A549 treated with Hydrocortisone at 1 μM for 4 hours (cell line): Measurements from ENCODE around the gene NPC1L1. TPM values are rescaled to one million over a fixed set of nuclear protein-coding genes. Genes with fewer than 3 reads are reported as not detected.

Source experiments
- total RNA-seq: library from RNA; stranded (reverse); fragments of 200-300 nt; extraction: Qiagen RNA extraction; gene quantifications from 5 replicates; pipeline ENCODE4 v1.2.3, GENCODE V29; 2022

The NPC1L1 gene, protein sequence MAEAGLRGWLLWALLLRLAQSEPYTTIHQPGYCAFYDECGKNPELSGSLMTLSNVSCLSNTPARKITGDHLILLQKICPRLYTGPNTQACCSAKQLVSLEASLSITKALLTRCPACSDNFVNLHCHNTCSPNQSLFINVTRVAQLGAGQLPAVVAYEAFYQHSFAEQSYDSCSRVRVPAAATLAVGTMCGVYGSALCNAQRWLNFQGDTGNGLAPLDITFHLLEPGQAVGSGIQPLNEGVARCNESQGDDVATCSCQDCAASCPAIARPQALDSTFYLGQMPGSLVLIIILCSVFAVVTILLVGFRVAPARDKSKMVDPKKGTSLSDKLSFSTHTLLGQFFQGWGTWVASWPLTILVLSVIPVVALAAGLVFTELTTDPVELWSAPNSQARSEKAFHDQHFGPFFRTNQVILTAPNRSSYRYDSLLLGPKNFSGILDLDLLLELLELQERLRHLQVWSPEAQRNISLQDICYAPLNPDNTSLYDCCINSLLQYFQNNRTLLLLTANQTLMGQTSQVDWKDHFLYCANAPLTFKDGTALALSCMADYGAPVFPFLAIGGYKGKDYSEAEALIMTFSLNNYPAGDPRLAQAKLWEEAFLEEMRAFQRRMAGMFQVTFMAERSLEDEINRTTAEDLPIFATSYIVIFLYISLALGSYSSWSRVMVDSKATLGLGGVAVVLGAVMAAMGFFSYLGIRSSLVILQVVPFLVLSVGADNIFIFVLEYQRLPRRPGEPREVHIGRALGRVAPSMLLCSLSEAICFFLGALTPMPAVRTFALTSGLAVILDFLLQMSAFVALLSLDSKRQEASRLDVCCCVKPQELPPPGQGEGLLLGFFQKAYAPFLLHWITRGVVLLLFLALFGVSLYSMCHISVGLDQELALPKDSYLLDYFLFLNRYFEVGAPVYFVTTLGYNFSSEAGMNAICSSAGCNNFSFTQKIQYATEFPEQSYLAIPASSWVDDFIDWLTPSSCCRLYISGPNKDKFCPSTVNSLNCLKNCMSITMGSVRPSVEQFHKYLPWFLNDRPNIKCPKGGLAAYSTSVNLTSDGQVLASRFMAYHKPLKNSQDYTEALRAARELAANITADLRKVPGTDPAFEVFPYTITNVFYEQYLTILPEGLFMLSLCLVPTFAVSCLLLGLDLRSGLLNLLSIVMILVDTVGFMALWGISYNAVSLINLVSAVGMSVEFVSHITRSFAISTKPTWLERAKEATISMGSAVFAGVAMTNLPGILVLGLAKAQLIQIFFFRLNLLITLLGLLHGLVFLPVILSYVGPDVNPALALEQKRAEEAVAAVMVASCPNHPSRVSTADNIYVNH (N-terminal part only)
- total RNA-seq, result 0.05 to 0.11 TPM (median 0.08 TPM) in 5 replicates

DNA sequence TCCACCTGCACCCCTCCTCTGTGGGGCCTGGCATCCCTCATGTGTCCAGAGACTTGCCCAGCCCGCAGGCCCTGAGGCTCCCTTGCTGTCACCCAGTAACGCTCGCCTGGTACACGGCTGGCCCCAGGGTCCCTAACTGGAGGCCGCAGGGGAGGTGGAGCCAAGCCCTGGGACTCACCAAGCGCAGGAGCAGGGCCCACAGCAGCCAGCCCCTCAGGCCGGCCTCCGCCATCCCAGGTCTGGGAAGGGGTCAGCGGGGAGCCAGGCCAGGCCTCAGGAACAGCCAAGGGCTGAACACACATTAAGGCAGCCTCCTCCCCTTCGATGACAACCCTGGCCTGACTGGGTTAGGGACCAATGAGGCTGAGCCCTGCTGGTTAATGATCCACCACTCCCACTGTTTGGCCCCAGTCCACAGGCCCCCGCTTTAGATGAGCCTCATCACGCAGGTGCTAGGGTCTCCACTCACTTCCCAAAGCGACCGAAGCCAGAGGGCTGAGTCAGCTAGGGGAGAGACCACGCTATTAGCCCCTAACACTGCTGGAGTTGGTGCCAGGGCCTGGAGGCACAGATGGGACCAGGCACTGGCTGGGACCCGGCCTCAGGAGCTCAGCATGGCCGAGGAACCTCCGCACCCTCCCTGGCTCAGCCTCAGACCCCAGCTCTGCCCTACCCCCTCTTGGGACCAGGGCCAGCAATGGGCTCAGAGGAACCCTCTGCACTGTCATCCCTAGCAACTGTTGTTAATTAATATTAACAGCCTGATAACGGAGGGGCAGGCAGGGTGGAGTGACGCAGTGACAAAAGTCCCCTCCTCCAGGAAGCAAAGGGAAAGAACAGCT is at the start of gene NPC1L1:
TSS of gene NPC1L1 (minus strand) at position 303 of the 842 bp plus-strand sequence. CDS start at position 232, 71 bp downstream.

DNA sequence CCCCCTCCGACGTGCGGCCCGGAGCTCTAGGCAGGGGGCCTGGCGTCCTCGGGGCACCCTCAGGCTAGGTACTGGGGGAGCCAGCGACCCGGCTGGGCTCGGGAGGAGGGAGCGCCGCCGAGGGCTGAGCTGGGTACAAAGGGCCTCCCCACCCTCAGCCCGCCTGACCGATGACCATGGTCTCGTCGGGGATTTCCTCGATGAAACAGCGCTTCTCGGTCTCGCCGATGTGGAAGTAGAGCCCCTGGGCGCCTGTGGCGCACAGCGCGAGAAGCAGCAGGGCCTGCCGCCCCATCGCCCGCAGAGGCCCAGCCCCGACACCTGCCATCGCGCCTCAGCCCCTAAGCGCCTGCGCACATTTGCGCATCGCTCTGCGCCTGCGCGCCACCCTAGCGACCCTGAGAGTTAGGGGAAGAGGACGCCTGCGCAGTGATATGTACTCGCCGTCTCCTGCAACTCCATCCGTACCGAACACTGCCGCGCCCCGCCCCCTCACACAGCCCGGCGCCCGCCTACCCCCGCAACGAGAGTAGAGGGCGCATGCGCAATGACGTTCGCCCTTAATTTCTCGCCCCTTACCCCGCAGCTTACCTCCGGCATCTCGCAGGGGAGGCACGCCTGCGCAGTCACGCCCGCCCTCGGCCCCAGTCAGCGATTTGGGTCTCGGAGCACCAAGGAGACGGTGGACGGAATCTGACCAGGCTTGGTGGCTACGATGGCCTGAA is 40.9 kb upstream of the NPC1L1 start, which contains the start of gene TMED4:
TSS of gene TMED4 (minus strand) at position 353 of the 725 bp plus-strand sequence. CDS start at position 328, 25 bp downstream.

DNA sequence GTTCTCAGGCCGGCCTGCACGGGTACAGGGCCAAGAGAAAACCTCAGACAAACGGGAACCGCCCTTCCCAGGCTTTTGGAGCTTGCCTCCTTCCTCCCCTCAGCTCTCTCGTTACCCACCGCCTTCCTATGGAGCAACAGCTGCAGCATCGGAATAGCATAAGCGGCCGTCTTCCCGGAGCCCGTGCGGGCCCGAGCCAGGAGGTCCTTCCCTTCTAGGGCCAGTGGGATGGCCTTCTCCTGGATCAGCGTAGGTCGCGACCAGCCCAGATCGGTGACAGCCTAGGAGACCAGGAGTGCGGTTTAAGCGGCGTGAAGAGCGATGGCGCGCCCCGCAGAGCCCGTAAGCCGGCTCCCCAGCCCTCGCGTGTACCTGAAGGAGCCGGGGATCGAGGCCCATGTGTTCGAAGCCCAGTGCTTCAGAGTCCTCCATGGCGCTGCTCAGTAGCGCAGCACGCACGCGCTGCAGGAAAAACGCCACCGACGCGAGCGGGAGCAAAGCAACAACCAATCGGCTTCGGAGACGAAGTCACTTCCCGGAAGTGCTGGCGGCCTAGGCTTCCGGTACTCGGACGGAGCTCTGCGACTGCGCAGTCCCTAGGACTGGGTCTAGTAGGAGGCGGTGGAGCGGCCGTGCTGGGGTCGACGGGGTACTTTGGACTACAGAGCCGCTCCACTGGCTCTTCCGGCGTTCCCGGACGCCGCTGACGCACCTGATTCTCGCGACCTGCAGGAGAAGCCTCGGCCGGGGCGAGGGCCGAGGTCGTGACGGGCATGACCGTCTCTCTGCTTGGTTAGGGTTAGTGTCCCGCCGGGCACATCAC is 32.5 kb upstream of the NPC1L1 start, which contains the start of gene DDX56:
TSS of gene DDX56 (minus strand) at position 445 of the 823 bp plus-strand sequence. CDS start at position 432, 13 bp downstream.

DNA sequence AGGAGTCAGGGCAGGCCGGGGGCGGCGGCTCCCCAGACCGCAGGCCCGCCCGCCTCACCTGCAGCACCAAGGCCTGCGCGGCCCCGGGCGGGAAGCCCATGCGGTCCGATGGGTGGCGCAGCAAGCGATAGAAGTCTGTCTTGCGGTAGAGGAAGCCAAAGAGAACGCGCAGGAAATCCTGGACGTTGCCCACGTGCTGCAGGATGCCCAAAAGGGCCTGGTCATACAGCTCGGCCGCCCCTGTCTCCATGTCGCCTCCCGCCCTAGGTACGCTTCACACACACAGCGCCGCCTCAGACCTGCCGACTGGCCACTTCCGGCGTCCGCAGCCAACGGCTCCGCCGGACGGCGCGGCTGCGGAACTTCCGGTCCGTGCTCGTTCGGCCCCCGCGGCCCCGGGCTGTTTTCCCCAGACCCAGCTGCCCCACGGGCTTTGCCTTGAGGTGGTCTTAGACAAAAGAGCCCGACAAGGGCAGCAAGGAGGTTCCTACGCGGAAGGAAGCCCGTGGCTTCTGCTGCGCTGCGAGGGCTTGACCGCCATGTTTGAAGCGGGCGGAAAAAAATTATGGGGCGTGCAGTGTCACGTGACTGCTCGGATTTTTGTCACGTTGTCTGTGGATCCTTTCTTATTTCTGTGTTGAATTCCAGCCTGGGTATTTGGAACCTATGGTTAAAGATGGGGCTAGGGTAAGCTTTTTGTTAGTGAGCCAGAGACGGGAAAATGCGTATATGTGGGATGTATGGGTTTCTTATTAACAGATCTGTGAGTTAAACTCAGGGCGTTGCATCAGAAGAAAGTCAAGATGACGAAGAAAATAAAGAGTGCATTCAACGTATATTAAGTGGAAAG is 50.6 kb downstream of the NPC1L1 start, which contains the start of gene NUDCD3:
TSS of gene NUDCD3 (minus strand) at position 308 of the 850 bp plus-strand sequence. CDS start at position 250, 58 bp downstream.

Other genes starting within 250 kb of the NPC1L1 start
- 0.12 to 0.32 TPM (median 0.28 TPM) in 5 replicates for gene CAMK2B, start 215.7 kb downstream of the NPC1L1 start, total RNA-seq
- 50.2 to 67.4 TPM (median 58.9 TPM) in 5 replicates for gene NUDCD3, start 50.7 kb downstream of the NPC1L1 start, total RNA-seq
- gene DDX56, start 32.6 kb upstream of the NPC1L1 start, total RNA-seq, result 110 to 138 TPM (median 117 TPM) in 5 replicates
- gene TMED4, start 40.9 kb upstream of the NPC1L1 start, total RNA-seq, result 46.5 to 53.4 TPM (median 51.8 TPM) in 5 replicates
- 26.4 to 36.1 TPM (median 29.9 TPM) in 5 replicates for gene OGDH, start 65.3 kb upstream of the NPC1L1 start, total RNA-seq
- gene ZMIZ2, start 207.5 kb upstream of the NPC1L1 start, total RNA-seq, result 25.6 to 31.6 TPM (median 29.0 TPM) in 5 replicates